COLO829 (cell line): Measurements from ENCODE around the gene PRRX1.

Source experiments
- DNase-seq: peaks from one replicate; pipeline ENCODE4 v3.0.0; 2012; ENCODE audit warnings: low spot score

PRRX1 gene

DNA sequence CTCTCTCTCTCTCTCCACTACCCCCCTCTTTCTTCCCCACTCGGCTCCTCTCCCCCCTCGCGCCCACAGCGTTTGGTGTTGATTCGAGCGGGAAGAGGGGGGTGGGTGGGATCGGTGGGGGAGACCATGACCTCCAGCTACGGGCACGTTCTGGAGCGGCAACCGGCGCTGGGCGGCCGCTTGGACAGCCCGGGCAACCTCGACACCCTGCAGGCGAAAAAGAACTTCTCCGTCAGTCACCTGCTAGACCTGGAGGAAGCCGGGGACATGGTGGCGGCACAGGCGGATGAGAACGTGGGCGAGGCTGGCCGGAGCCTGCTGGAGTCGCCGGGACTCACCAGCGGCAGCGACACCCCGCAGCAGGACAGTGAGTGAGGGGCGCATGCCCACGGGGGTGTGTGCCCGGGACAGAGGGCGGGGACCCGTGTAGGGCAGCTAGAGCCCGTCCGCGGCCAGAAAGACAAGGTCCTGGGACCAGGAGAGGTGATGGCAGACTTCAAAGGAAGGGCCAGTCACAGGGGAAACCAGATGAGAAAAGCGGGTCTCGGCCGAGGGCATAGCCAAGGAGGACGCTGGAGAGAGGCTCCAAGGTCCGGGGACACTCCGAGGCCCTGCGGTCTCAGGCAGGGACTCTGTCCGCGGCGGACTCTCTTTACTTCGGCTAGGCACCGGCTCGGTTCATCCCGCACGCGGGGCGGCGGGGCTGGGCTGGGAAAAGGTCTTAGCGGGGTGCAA lies at the start of gene PRRX1:
TSS of gene PRRX1 (plus strand) at position 39 of the 735 bp plus-strand sequence. CDS start at position 127, 88 bp downstream.
- peak; percentile 34 for DNase-seq

DNA sequence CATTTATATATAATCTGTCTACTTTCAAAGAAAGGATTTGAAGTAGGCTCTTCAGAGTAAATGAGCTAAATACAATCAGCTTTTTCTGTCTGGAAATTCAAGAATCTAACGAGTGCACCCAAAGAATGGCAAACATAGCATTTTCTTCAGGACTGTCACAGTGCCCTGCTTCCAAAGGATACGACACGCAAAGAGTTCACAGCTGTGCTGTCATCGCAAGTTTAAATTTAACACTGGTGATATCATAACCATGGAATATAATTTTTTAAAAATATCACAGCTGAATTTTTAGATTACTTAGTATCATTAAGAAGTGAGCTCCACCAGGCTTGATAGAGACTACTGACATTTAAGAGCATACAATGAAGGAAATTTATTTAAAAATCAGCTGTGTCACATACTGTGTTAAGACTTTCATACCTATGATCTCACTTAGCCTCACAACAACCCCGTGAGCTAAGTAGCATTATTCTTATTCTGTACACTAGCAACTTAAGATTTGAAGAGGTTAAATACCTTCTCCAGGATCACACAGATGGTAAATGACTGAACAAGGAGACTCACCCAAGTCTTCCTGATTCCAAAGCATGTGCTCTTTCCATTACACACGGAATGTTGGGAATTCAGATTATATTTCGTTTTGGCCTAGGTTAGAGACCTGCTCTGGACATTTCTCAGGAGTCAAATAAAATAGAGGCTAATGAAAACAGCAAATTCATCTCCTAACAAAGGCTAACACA lies 46.2 kb upstream of the PRRX1 start:
- no peak for DNase-seq

DNA sequence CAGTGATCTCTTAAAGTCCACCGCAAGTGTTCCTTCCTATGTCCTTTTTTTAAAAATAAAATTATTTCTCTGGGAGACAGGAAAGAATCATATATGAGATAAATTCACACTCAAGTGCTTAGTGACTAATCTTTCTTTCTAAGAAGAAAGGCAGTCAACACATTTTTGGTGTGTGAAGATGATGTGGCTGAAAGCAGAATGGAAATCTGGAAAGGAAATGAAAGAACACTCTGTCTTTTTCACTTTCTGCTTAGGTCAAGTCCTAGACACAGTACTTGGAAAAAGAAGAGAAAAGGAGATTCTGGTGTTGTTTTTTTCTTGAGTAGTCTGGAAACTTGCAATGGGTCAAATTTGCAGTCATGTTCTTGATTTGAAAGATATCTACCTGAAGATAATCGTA lies 45.5 kb upstream of the PRRX1 start:
- peak; percentile 11 for DNase-seq

DNA sequence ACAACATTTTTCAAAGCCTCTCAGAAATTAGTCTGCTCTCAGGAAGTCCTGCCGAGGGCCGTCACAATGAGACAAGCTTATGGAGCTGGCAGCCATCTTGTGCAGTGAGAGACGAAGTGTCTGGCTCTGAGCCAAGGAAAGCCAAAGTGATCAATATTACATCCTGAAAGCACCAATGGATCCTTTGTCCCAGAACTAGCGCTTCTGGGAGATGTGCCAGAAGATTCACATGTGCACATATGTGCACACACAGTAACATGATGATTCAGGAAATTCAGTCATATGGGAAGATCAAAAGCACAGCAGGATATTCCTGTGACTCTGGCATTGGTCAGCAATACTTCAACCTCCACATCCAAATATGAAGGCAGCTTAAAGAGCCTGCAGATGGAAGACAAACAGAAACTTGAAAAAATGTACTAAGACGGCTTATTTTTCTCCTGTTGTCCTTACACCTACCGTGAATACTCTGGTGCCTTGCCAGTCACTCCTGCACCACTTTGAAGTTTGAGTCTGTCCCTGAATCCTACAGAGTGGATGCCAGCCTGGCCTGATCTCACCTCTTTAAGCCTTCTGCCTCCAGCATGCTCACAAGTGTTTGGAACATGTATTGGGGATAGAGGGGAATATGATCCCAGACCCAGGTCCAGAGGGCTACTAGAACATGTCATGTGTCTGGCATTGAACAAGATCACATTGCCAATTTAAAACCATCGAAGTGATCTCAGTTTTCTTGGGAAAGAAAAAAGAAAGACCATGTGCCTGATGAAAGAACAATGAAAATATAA lies 44.5 kb upstream of the PRRX1 start:
- no peak for DNase-seq

DNA sequence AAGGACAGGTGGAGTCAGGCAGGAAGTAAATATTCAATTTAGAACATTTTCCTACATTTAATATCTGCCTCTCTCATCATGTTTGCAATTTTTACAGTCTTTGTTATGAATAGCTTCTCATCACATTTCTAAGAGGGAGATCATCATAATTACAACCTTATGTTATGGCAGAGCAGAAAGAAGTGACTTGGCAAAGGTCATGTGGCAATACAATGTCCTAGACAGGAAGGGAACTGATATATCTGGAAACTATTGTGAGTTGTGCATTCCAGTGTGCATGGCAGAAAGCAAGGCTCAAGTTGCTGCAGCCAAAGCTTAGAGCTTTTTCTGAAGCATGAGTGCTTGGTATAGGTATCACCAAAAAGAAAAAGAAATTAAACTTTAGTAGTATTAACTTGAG lies 43.8 kb upstream of the PRRX1 start:
- no peak for DNase-seq

DNA sequence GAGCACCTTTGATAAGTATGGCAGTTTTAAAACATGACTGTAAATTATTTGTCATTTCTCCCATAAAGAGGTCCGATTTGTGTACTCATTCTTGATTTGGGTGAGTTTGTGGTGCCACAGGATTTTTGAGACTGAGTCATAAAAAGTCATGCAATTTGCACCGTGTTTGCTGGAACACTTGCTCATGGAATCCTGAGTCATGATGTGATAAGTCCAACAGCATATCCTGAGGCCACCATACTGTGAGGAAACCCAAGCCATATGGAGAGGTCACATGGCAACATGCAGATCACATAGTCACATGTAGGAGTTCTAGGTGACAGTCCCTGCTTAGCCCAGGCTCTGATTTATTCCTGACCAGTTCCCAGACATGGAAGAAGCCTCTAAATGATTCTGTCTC lies 40.8 kb upstream of the PRRX1 start:
- no peak for DNase-seq

DNA sequence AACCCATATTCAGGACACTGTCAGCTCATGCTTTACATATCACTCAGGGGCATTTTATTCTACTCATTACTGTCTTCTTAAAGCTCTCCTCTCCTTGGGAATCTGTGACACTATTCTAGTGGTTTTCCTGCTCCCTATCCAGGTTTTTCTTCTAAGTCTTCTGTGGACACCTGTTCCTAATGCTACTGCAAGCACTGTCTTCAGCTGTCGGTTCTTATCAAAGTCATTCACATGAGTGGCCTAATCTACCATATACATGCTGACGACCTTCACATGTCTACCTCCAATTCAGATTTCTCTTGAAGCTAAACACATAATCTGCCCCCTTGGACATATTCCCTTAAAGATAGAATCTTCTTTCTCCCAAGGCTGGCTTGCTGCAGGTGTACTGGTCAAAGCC lies 39.8 kb upstream of the PRRX1 start:
- no peak for DNase-seq

DNA sequence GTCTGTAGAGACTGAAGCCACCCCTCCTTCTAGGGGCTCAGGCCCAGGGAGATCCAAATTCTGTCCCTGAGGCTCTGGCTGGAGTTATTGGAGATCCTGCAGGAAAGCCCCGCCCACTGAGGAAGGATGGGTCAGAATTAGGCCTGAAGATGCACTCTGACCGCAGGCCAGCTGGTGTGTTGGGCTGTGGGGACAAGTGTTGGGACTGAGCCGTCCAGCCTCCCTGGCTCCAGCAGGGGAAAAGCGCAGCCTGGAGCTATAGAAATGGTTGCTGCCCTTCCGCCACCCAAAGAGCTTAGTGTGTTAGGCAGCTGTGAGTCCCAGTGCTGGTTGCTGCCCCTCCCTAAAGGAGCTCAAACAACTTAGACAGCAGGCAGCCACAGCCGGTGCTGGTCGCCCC lies 33.0 kb upstream of the PRRX1 start:
- no peak for DNase-seq

DNA sequence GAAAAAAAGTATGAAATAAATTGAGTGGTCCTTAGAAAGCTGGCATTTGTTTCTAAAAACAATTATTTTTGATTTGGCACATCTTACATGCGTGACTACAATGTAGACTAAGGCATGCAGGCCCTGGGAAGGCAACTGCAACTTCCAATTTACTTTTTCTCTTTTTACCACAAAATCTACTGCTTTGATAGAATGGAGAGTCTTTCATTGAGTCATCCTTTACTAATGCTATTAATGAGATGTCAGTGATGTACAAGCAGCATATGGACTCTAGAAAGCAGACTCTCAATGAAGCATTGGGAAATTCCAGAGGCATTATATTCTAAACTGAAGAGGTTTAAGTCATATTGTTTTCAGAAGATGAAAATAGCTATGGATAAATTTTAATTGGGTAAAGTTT lies 29.6 kb upstream of the PRRX1 start:
- no peak for DNase-seq

DNA sequence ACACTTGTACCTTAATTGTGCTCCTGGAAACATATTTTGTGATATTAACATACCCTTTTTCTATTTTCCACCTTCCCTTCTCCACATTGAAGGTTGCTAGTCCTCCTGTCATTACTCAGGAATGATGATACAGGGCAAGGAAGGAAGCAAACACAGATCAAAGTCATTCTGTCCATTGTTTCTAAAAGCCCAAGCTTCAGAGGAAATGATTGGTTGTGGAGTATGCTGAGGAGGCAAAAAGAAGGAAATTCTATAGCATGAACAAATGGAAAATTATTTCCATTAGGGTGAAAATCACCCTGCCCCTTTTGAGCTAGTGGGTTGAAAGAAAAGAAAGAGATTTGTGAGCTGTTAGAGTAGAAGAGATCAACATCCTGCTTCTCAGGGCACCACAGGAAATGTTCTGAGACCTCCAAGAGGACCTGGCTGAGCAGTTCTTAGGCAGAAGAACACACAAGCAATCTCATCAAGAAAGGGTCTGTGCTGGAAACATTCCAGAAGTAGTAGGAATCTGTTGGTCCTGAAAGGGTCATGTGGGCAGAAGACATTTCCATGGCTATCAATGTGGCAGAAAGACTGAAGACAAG lies 29.0 kb upstream of the PRRX1 start:
- no peak for DNase-seq

DNA sequence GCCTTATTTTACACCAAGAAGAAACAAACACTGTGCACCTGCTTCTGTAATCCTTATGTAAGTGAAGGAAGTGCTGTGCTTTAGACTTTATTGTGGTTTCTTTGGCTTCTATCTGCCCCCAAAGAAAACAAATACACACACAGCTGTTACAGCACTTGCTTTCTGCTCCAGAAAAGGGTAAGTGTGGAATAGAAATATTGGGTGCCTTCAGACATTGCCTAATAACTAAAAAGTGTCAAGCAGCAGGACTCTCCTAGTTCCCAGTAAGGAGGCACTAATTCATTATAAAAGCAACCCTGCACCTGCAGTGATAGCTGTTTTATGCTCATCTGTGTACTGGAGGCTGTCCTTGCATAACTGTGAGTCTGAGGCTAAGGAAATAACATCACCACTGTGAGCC lies 23.4 kb upstream of the PRRX1 start:
- no peak for DNase-seq

DNA sequence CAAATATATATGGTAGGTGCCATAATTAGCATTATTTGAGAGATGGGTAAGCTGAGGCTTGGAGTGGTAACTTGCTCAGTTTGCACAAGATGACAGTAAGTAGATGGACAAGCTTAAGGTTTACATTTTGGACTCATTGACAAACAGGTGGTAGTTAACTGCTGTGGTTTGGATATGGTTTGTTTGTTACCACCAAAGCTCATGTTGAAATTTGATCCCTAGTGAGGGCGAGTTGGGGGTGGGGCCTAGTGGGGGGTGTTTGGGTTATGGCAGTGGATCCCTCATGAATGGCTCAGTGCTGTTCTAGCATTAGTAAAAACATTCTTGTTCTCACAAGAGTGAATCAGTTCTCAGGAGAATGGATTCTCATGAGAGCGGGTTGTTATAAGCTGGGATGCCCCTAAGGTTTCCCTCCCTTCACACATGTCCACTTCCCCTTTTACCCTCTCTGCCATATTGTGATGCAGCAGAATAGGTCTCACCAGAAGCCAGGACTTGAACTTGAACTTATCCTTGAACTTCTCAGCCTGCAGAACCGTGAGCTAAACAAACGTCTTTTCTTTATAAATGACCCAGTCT lies 6.6 kb upstream of the PRRX1 start:
- DNase-seq = no peak

DNA sequence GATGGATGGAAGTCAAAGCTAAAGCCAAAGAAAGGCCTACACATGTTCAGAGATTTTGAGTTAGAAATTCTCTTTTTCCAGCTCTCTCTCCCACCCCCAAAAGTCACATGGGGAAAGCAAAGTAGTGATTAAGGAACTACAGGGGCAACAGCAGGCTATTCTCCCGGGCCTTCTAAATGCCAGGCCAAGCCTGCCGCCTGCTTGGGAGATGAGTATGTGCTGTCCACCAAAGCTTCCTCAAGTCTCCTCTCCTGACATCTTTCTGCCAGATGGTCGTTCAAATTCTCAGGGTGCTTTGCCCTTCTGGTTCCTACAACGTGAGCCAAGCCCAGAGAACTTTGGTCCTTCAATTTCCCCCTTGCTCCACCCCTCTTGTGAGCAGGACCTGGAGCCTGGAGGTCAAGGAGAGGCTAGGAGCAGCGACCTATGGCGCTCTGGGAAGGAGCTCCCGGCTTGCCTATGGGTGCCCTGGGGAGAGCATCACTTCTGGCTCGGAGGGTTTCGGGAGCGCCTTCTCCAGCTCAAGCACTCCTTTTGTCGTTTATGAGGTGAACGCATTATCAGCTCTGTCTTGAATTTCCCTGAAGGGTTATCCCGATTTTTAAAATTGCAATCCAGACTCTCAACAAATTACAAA lies 4.4 kb upstream of the PRRX1 start:
- DNase-seq = no peak

DNA sequence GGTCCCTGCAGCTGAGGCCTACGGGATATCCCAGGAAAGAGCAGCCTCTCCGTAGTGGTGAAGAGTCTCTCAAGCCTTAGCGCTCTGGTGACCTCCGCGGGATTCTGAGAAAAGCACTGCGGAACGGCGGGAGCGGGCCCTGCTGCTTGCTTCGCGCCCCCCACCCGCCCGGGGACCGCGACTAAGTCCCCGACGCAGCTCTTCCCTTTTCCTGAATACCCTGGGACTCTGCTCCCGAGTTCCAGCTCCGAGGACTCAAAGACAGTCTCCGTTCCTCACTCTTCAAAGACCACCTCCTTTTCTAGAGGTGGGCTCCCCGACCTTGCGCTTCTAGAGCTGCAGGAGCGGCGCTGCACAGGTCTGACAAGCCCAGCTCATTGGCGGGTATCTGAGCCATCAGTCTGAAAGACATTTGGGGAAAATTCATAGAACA lies 3.6 kb upstream of the PRRX1 start:
- DNase-seq = no peak

DNA sequence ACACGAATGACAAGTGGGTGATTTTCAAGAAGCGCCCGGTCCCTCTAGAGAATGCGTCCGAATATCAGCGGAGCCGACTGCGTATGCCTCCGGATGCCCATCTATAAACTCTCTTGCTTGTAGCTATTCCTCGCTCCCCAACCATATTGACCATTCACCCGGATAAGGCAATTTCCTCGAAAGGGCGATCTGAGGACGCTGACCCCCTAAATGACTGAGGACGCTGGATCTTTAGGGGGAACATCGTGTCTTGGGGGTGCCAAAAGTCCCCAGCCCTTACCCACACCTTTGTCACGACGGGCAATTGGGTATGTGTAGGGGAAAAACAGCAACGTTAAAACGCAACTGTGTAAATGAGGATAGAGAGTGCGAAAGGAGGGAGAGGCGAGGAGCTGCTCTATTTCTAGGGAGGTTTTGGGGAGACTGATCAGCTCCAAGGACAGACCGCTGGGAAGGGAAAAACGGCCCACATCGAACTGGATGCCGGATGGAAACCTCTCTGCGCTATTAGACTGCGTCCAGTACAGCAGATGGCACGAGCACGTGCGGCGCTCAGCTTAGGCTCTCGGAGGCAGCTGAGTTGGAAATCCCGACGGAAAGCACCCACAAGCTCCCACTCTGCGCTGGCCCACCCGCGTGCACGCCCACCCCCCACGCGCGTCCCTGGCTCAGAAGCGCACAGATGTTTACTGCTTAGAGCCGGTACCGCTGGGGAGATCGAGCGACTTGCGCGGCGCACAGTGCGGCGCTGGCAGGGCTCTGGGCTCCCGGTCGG lies 2.9 kb upstream of the PRRX1 start:
- DNase-seq = no peak

DNA sequence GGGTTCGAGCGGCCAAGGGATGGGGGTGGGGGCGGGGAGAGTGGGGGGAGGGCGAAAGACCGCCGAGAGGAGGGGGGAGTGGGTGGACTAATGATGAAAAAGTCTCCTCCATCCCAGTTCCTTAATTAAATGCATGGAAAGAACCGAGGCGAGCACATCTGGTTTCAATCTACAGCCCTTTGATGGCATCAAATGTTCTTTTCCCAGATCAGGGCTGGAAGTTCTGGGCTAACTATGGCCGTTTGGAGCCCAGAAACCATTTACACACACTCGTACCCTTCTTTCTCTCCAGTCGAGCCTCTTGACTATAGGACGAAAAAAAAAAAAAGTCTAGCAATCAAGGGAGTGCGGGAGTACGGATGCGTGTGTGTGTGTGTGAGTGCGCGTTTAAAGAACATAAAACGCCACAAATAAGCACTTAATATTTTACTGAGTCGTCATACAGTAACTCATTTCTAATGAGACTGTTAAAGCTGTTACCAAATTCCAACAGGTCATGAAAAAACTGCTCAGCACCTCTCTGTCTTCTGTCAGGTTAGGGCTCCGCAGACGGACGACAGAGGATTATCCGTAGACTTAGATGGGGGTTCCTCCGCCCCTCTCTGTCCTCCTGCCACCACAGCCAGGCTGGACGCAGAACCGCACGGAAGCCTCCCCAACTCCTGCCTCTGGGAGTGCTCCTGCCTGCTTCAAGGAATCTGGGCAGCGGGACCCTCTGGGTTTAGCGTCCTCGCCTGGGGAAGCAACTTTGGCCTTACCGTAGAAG lies 2.1 kb upstream of the PRRX1 start:
- DNase-seq = no peak

DNA sequence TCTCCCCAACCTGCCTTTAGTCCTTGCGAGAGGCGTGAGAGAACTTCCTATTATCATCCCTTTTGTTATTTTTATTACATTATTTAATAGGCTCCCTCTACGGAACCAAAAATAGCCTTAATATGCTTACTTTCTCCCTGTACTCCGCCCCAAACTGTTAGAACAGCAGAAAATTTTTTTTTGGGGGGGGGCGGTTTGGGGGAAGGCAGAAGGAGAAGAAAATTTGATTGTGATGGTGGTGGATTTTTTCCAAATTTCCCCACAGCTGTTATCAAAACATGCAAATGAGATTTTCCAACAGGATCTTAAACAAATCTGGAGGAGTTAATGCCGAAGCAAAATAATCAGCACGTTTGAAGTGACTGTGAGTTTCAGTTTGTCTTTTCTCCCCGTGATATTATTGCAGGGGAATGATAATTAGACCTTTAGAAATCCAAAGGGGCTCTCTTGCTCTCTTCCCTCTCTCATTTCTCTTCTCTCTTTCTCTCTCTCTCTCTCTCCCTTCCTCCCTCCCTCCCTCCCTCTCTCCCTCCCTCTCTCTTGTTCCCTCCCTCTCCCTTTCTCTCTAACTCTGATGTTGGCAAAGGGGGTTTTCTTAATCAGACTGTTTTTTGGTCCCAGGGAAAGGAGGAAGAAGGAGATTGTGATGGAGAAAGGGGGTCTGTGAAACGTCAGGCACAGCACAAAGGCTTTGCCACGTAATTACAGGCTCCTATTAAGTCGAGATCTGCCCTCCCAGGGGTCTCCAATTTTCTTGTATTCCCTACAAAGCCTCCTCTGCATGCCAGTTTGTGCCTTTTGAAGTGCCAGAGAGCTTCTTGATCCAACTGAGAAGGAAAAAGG lies 1.1 kb upstream of the PRRX1 start:
- no peak for DNase-seq

DNA sequence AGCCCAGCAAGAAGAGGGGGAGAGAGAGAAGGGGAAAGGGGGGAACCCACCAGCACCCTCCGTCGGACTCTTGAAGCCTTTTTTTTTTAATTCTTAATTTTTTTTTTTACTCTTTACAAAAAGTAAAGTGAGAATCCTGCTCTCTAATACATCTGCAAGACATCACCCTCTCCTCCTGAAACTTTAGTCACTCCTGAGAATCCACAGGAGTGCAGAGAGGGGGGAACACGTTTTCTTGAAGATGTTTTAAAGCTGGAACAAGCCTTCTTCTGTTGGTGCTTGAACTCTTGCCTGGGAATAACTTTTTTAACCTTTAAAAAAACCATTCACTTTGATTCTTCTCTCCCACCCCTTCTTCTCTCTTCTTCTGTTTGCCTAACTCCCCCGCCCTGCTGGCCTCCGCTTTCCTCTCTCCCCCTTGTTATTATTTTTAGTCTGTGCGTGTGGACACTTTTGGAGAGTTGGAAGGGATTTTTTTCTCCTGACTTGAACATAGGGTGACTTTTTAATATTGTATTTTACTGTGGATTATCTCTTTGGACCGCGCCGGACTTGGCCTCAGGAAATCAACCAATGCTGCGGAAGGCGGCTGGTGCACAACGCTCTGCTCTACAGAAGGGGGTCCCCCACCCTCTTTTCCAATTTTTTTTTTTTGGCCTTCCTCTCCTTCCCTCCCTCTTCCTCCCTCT lies 383 bp upstream of the PRRX1 start:
- DNase-seq = peak; percentile 33
